HEK293 (cell line): ENCODE data around the gene SNRPB2.

Source experiments
- CTCF ChIA-PET: fragments of 350-600 bp; formaldehyde crosslinking; extraction: SDS; loops from one replicate; lab custom pipeline; 2021; ENCODE audit warnings: antibody characterized with exemption; lab: Yijun Ruan, JAX
- POLR2A ChIA-PET: fragments of 300-600 bp; formaldehyde crosslinking; extraction: SDS; loops from one replicate; lab custom pipeline; 2020; ENCODE audit warnings: antibody characterized with exemption, inconsistent platforms; lab: Yijun Ruan, JAX
- H3K27ac ChIP-seq: fragments of 200-500 bp; sonication (Bioruptor generic); 2 replicates; pipeline ENCODE4 v1.5.1; 2014; ENCODE audit warnings: low read depth, low read length, control low read depth, inconsistent platforms; ENCODE audit errors: extremely low read depth
- H3K36me3 ChIP-seq, 2 experiments: fragments of 200-500 bp in 1 of 2; sonication (Bioruptor generic) in 1 of 2; 1 replicate in 1 of 2; 2 replicates in 1 of 2; pipeline ENCODE4 v1.5.1; 2014 to 2017; ENCODE audit warnings: inconsistent platforms in 2 of 2, low read length in 2 of 2; ENCODE audit not compliant: control insufficient read depth in 2 of 2, insufficient read depth in 1 of 2
- H3K4me1 ChIP-seq: fragments of 200-500 bp; sonication (Bioruptor generic); 2 replicates; pipeline ENCODE4 v1.5.1; 2014; ENCODE audit warnings: mild to moderate bottlenecking, low read length, inconsistent platforms; ENCODE audit not compliant: control insufficient read depth, insufficient read depth
- H3K4me3 ChIP-seq: 2 replicates; pipeline ENCODE4 v1.5.1; 2011; ENCODE audit warnings: low read depth, mild to moderate bottlenecking, control low read depth, low read length, moderate library complexity
- H3K9me3 ChIP-seq: fragments of 200-500 bp; sonication (Bioruptor generic); 2 replicates; pipeline ENCODE4 v1.5.1; 2014; ENCODE audit warnings: low read depth, low read length, inconsistent platforms; ENCODE audit not compliant: control insufficient read depth, insufficient read depth
- BCL11A ChIP-seq: fragments of 450-650 bp; formaldehyde crosslinking; IDR thresholded peaks from 2 replicates; pipeline ENCODE4 v1.5.1; 2016; ENCODE audit warnings: low read depth, missing biosample characterization, missing genetic modification characterization
- EGR2 ChIP-seq: fragments of 450-650 bp; formaldehyde crosslinking; IDR thresholded peaks from 2 replicates; pipeline ENCODE4 v1.5.1; 2016; ENCODE audit warnings: low read depth, missing biosample characterization, missing genetic modification characterization
- PBX3 ChIP-seq: sonication (generic); formaldehyde crosslinking; IDR thresholded peaks from 2 replicates; pipeline ENCODE4 v1.8.1; 2022; ENCODE audit warnings: mild to moderate bottlenecking, moderate library complexity, missing genetic modification reagents
- SP3 ChIP-seq: fragments of 450-650 bp; formaldehyde crosslinking; IDR thresholded peaks from 2 replicates; pipeline ENCODE4 v1.5.1; 2016; ENCODE audit warnings: missing biosample characterization, missing genetic modification characterization
- WT1 ChIP-seq: fragments of 450-650 bp; formaldehyde crosslinking; IDR thresholded peaks from 2 replicates; pipeline ENCODE4 v1.5.1; 2016; ENCODE audit warnings: missing biosample characterization, missing genetic modification characterization
- ZBTB1 ChIP-seq: fragments of 450-650 bp; formaldehyde crosslinking; IDR thresholded peaks from 2 replicates; pipeline ENCODE4 v1.5.1; 2016; ENCODE audit warnings: missing biosample characterization, missing genetic modification characterization
- ZBTB11 ChIP-seq: fragments of 450-650 bp; formaldehyde crosslinking; conservative IDR thresholded peaks from 2 replicates; pipeline ENCODE4 v1.5.1; 2016; ENCODE audit warnings: low read depth, missing biosample characterization, missing genetic modification characterization
- ZBTB44 ChIP-seq: fragments of 450-650 bp; IDR thresholded peaks from 2 replicates; pipeline ENCODE4 v1.5.1; 2018; ENCODE audit warnings: missing biosample characterization, mild to moderate bottlenecking, missing genetic modification characterization
- ZBTB48 ChIP-seq: fragments of 450-650 bp; formaldehyde crosslinking; IDR thresholded peaks from 2 replicates; pipeline ENCODE4 v1.5.1; 2016; ENCODE audit warnings: missing biosample characterization, missing genetic modification characterization
- ZNF114 ChIP-seq: fragments of 450-650 bp; formaldehyde crosslinking; IDR thresholded peaks from 2 replicates; pipeline ENCODE4 v1.5.0; 2017; ENCODE audit warnings: missing biosample characterization, missing genetic modification characterization
- ZNF140 ChIP-seq: fragments of 450-650 bp; formaldehyde crosslinking; IDR thresholded peaks from 2 replicates; pipeline ENCODE4 v1.5.1; 2016; ENCODE audit warnings: missing biosample characterization, missing genetic modification characterization
- ZNF18 ChIP-seq: fragments of 450-650 bp; formaldehyde crosslinking; IDR thresholded peaks from 2 replicates; pipeline ENCODE4 v1.5.1; 2016; ENCODE audit warnings: missing biosample characterization, missing genetic modification characterization
- ZNF184 ChIP-seq: fragments of 450-650 bp; IDR thresholded peaks from 2 replicates; pipeline ENCODE4 v1.5.1; 2018; ENCODE audit warnings: missing biosample characterization, mild to moderate bottlenecking, missing genetic modification characterization
- ZNF2 ChIP-seq: fragments of 450-650 bp; formaldehyde crosslinking; IDR thresholded peaks from 2 replicates; pipeline ENCODE4 v1.5.1; 2016; ENCODE audit warnings: missing biosample characterization, missing genetic modification characterization
- ZNF324 ChIP-seq: fragments of 450-650 bp; formaldehyde crosslinking; IDR thresholded peaks from 2 replicates; pipeline ENCODE4 v1.5.1; 2016; ENCODE audit warnings: missing biosample characterization, missing genetic modification characterization
- ZNF600 ChIP-seq: fragments of 450-650 bp; formaldehyde crosslinking; IDR thresholded peaks from 2 replicates; pipeline ENCODE4 v1.5.1; 2016; ENCODE audit warnings: missing biosample characterization, missing genetic modification characterization
- ZNF629 ChIP-seq: fragments of 450-650 bp; formaldehyde crosslinking; IDR thresholded peaks from 2 replicates; pipeline ENCODE4 v1.5.1; 2017; ENCODE audit warnings: missing biosample characterization, missing genetic modification characterization
- ZNF677 ChIP-seq: fragments of 450-650 bp; IDR thresholded peaks from 2 replicates; pipeline ENCODE4 v1.5.0; 2018; ENCODE audit warnings: missing biosample characterization, mild to moderate bottlenecking, missing genetic modification characterization, moderate library complexity
- ZNF707 ChIP-seq: fragments of 450-650 bp; formaldehyde crosslinking; IDR thresholded peaks from 2 replicates; pipeline ENCODE4 v1.5.1; 2016; ENCODE audit warnings: missing biosample characterization, missing genetic modification characterization
- ZNF843 ChIP-seq: fragments of 450-650 bp; formaldehyde crosslinking; IDR thresholded peaks from 2 replicates; pipeline ENCODE4 v1.5.1; 2016; ENCODE audit warnings: missing biosample characterization, missing genetic modification characterization
- TF ChIP-seq, protein P1 (sequence below): fragments of 450-650 bp; formaldehyde crosslinking; IDR thresholded peaks from 2 replicates; pipeline ENCODE4 v1.5.1; 2016; ENCODE audit warnings: missing biosample characterization, missing genetic modification characterization
- TF ChIP-seq, protein P2 (sequence below): fragments of 450-650 bp; formaldehyde crosslinking; IDR thresholded peaks from 2 replicates; pipeline ENCODE4 v1.5.1; 2017; ENCODE audit warnings: missing biosample characterization, missing genetic modification characterization

Gene SNRPB2

DNA sequence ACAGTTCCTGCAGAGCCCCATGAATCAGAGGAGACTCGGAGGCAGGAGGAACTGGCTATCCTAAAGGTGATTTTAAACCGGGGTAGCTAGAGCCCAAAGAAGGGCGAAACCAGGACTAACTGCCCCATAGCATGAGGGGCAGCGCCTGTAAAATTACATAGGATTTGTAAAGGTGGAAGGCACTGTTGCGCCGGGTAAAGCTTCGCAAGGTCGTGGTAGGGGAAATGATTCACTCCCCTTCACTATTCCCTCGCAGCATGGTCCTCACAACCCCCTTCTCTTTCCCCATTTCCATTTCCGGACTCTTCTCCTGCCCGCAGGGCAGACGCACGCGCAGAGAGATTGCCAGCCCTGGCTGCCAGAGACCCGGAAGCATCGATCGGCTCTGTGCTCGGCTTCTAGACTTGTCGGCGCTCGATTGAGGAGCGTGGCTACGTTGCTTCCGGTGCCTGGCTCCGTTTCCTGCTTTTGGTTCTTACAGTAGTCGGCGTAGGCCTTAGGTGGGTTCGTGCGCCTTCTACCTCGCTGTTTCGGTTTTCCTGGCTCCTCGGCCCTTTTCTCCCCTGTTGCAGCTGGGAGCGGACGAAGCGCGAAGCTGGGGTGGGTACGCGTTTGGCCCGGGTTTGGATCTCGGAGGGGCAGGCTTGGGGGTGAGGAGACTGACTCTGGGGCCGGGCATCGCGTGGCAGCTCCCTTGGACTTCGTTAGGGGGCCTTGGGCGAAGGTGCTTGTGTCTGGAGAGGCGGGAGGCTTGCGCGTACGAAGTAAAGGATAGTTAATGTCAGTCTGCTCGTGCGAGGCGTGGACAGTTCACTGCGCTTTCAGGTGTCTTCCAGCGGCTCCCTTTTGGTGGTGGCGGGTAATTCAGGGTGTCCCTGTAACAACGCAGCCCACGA, at the start of gene SNRPB2:
SNRPB2 (plus strand) TSS at position 462 of the 896 bp plus-strand sequence. CDS start 1,677 bp downstream, outside the sequence.
- ChIA-PET CTCF (interaction anchor here (0.6 to 1.4 kb wide), 3 partner anchors 31 to 213 kb away, joined by 3 to 8 read pairs (median 3); no protein-coding TSS in a partner anchor), POLR2A (interaction anchor here (1.1 kb wide), 1 partner anchor 11 kb away, joined by 5 read pairs; no protein-coding TSS in a partner anchor)
- Histone ChIP-seq H3K9me3 (no peaks in the 10 kb centered on the region), H3K27ac (peak within 1 kb of the TSS; percentile 60; the same call in 1 of the 2 replicates), H3K4me3 (peak within 1 kb of the TSS; percentile 99), H3K36me3 (peaks cover 0 to 29% of the 10 kb centered on the region in 2 experiments; a peak in 1 of 3 replicates), H3K4me1 (peaks cover 5% of the 10 kb centered on the region; the same call in 1 of the 2 replicates)
- TF ChIP-seq ZNF843 (no peak), PBX3 (CRISPR knock-in tag) (no peak; the same call in 1 of the 2 replicates), ZNF629 (tag by site-specific recombination) (peak; percentile 60), ZNF324 (0 out of 2 replicates have a peak, but pooled peaks have one; percentile 28), ZBTB1 (tag by site-specific recombination) (no peak), SP3 (peak; percentile 31; the same call in 1 of the 2 replicates), BCL11A (tag by site-specific recombination) (no peak), ZBTB48 (peak; percentile 53; the same call in 1 of the 2 replicates), ZNF114 (tag by site-specific recombination) (no peak), ZNF600 (tag by site-specific recombination) (peak; percentile 85), WT1 (peak; percentile 12; the same call in 1 of the 2 replicates), ZNF184 (tag by site-specific recombination) (no peak), ZNF707 (no peak), ZNF140 (tag by site-specific recombination) (no peak), ZNF18 (tag by site-specific recombination) (no peak), ZBTB11 (tag by site-specific recombination) (peak; percentile 81), EGR2 (tag by site-specific recombination) (no peak), ZBTB44 (tag by site-specific recombination) (no peak), ZNF2 (tag by site-specific recombination) (peak; percentile 65; the same call in 1 of the 2 replicates), ZNF677 (tag by site-specific recombination) (no peak)
- TF ChIP-seq, protein P1, sequence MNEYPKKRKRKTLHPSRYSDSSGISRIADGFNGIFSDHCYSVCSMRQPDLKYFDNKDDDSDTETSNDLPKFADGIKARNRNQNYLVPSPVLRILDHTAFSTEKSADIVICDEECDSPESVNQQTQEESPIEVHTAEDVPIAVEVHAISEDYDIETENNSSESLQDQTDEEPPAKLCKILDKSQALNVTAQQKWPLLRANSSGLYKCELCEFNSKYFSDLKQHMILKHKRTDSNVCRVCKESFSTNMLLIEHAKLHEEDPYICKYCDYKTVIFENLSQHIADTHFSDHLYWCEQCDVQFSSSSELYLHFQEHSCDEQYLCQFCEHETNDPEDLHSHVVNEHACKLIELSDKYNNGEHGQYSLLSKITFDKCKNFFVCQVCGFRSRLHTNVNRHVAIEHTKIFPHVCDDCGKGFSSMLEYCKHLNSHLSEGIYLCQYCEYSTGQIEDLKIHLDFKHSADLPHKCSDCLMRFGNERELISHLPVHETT = peak; percentile 85; the same call in 1 of the 2 replicates
- TF ChIP-seq, protein P2, sequence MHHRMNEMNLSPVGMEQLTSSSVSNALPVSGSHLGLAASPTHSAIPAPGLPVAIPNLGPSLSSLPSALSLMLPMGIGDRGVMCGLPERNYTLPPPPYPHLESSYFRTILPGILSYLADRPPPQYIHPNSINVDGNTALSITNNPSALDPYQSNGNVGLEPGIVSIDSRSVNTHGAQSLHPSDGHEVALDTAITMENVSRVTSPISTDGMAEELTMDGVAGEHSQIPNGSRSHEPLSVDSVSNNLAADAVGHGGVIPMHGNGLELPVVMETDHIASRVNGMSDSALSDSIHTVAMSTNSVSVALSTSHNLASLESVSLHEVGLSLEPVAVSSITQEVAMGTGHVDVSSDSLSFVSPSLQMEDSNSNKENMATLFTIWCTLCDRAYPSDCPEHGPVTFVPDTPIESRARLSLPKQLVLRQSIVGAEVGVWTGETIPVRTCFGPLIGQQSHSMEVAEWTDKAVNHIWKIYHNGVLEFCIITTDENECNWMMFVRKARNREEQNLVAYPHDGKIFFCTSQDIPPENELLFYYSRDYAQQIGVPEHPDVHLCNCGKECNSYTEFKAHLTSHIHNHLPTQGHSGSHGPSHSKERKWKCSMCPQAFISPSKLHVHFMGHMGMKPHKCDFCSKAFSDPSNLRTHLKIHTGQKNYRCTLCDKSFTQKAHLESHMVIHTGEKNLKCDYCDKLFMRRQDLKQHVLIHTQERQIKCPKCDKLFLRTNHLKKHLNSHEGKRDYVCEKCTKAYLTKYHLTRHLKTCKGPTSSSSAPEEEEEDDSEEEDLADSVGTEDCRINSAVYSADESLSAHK = no peak
